Stimulated activated CD4-positive, alpha-beta T cell treated with anti-CD3 and anti-CD28 coated beads, Interleukin-4, amount 100 ng/mL, for 4 hours (primary cell): ENCODE data around the gene CCDC28B.

ENCODE experiments used
- DNase-seq, 2 experiments: peaks; one replicate each; pipeline ENCODE4 v3.0.0-alpha.2; 2020

The CCDC28B gene

DNA sequence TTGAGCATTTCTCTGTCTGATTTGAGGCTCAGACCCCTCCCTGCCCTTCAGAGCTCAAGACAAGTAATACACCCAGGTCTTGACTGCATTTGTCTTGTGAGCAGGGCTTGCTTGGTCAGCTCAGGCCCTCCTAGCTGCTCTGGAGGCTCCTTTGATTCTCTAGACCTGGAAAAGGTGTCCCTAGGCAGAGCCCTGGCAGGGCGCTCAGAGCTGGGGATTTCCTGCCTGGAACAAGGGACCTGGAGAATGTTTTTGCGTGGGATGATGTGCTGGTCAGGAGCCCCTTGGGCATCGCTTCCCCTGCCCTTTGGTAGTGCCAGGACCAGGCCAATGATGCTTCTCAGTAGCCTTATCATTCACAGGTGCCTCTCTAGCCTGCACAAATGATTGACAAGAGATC is 4.9 kb upstream of the CCDC28B start:
- DNase-seq: no peak

DNA sequence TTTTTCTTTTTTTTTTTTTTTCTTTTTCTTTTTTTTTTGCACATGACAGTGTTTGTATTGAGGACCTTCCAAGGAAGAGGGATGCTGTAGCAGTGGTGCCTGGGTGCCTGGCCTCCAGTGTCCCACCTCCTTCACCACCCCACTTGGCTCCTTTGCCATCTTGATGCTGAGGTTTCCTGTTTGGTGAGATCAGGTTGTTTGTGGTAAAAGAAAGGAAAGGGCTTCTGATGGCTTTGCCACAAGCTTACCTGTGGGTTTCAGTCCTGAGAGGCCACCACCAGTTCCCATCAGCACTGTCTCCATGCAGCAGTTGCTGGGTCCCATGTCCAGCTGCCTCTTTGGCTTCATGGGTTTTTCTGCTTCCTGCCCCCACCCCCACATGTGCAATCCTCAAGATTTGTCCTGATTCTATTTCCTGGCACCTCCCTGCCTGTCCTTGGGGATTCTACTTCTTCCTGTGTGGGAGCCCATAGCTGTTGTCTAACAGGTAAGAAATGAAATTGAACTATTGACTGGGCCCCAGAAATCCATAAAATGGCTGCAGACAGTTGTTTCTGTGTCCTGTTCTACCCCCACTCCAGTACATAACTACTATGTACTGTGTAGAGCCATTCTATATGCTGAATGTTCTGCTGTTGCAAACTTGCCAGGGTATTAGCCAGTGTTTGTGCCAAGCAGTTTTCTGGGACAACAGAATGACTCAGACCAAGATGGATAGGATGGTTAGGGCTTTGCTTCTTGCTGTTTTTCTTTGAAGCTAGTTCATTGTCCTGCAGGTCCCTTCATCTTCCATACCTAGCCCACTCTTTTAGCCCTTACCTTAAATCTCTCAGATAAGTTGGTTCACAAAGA is 4.2 kb upstream of the CCDC28B start:
- no peak for DNase-seq

DNA sequence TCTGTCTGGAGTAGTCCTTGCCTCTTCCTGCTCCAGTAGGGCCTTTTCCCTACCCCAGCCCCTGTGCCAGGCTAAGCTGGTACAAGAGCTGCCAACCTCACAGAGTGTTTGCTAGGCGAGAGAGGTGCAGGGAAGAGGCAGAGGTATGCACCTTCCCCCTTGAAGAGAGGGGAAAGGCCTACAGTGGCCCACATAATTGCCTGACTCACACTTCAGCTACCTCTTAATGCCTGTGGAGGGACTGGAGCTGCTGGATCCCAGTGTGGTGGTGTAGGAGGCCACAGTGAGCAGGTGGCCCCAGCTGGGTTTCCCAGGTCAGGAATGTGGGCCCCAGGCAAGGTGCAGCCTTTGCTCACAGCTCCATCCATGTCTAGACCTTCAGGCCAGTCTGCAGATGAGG is 3.3 kb upstream of the CCDC28B start:
- DNase-seq: no peak

DNA sequence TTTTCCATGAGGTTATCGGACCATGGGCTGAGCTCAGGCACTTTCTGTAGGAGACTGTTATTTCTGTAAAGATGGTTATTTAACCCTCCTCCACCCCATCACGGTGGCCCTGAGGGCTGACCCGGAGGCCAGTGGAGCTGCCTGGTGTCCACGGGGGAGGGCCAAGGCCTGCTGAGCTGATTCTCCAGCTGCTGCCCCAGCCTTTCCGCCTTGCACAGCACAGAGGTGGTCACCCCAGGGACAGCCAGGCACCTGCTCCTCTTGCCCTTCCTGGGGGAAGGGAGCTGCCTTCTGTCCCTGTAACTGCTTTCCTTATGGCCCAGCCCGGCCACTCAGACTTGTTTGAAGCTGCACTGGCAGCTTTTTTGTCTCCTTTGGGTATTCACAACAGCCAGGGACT is 2.6 kb upstream of the CCDC28B start:
- no peak for DNase-seq

DNA sequence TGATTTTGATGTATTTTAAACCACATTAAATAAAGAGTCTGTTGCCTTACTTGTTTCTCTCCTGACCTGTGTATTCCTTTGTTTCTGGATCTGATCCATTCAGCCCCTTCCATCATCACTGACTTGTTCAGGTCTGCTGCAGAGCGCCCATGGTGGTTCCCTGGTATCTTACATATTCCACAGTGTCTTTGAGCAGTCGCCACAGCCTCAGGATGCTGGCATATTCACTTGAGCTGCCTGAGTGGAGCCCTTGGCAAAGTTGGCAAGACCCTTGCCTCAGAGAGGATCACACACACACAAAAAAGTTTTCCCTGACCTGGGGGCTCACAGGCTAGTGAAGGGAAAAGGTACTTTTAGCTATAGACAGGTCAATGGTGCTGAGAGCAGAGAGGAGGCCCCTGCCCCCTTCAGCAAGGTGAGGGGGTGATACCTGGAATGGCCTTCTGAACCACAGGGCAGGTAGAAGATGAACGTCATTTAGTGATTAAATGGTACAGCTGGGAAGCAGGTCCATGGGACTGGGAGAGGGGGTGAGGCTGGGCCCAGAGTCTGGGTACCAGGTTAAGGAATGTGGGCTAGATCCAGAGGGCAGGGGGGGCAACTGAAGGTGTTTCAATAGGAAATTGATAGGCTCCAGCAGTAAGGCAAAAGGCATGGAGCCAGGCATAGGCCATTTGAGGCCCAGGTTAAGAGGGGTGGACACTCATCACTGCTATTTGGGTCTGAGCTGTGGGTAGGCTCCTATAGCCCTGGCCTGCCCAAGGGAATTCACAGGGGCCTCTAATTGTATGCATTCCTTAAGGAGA is 2.0 kb upstream of the CCDC28B start:
- DNase-seq: no peak

DNA sequence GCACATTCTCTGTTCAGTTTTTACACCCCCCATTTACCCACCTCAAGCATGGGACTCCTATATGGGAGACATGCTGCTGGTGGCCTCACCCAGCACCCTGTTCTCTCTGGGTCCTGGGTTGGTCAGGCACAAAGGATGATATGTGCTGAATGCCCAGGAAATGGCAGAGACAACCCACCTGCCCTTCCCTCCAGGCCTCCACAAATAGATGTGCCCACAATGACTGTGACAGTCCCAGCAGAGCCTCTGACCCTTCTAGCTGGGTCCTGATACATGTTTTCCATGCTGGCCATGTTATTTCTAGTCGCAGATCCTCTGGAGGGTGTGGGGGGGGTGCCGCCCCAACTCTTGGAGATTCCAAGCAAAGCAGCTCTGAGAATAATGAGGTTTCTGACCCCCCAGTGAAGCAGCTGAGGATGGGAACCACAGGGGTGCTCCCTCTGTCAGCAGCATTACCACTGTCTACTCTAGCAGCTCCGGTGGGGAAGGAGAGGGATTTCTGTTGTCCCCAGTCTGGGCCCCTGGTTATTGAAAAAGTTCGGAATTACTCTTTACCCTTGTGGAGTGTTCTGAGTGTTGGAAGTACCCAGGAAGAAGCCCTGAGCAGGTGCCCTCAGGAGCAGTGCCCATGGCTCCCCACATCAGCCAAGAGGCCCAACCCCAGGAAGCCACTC is 1.2 kb upstream of the CCDC28B start:
- no peak for DNase-seq

- DNase-seq: no peak
Measured at GRCh38 chr1:32199717-32200072, 700 bp upstream of the CCDC28B start.

- DNase-seq: peak; percentile 72 to 73
Measured at GRCh38 chr1:32201011-32201855, 838 bp downstream of the CCDC28B start.

- no peak for DNase-seq
Measured at GRCh38 chr1:32204943-32205361, 4.6 kb downstream of the CCDC28B start.

DNA sequence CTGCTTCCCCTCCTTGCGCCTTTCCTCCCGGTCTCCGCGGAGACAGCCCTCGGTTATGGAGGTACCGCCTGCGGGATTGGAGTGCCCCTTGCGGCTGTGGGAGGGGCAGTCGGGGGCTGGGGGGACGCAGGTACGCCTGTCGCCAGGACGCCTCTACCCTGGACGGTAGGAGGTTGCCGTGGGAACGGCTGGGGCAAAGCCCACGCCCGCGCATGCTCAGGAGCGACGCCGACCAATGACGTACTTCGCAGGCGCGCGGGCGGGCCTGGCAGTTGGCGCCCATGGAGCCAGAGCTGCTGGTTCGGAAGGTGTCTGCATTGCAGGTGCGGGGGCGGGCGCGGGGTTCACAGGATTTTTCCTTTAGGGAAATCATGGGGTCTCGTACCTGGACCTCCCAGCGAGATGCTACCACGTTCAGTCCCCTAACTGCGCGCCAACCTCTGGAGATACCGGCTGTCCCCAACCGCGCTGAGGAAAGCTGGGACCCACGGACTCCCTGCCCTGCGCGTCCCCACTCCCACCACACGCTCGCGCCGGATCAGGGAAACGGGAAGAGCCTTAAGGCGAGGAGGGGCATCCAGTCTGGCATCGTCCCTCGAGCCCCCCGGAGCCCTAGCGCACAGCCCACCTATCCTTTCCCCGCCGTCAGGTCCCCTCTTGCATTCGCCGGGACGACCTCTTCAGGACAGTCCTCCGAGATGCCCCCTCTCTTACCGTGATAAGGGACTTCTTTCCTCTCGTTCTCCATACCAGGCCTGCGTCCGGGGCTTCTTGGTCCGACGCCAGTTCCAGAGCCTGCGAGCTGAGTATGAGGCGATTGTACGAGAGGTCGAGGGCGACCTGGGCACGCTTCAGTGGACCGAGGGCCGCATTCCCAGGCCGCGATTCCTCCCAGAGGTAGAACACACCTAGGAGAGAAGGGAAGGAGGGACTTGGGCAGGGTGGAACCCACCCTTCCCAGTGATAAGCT is 5.3 kb downstream of the CCDC28B start, which contains the start of gene IQCC:
TSS of gene IQCC (plus strand) at position 271 of the 970 bp plus-strand sequence. CDS start at position 282, 11 bp downstream.
- peak; percentile 82 to 85 for DNase-seq

- no peak for DNase-seq
Measured at GRCh38 chr1:32208469-32208868, 8.1 kb downstream of the CCDC28B start.

GRCh38 chr1:32208891-32209328 is 8.5 kb downstream of the CCDC28B start, which contains the start of gene DCDC2B:
DCDC2B (plus strand) TSS chr1:32209089; CDS start chr1:32209094, 5 bp downstream.
- DNase-seq: no peak

- DNase-seq: peak; percentile 54
Measured at GRCh38 chr1:32215629-32216480, 15.5 kb downstream of the CCDC28B start.

- no peak for DNase-seq
Measured at GRCh38 chr1:32216566-32216965, 16.2 kb downstream of the CCDC28B start.

DNA sequence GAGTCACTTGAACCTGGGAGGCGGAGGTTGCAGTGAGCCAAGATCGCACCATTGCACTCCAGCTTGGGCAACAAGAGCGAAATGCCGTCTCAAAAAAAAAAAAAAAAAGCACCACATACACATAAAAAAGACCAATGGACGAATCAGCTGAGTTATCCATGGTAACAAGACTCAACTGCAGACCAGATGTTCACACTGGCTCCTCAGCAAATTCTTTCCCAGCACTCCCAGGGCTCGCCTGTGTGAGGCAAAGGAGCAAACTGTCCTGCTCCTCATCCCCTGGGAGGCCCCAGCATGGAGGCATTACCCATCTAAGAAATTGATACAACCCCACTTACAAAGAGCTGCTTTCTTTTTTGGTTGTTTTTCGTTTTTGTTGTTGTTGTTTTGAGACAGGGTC is 18.6 kb downstream of the CCDC28B start:
- no peak for DNase-seq

DNA sequence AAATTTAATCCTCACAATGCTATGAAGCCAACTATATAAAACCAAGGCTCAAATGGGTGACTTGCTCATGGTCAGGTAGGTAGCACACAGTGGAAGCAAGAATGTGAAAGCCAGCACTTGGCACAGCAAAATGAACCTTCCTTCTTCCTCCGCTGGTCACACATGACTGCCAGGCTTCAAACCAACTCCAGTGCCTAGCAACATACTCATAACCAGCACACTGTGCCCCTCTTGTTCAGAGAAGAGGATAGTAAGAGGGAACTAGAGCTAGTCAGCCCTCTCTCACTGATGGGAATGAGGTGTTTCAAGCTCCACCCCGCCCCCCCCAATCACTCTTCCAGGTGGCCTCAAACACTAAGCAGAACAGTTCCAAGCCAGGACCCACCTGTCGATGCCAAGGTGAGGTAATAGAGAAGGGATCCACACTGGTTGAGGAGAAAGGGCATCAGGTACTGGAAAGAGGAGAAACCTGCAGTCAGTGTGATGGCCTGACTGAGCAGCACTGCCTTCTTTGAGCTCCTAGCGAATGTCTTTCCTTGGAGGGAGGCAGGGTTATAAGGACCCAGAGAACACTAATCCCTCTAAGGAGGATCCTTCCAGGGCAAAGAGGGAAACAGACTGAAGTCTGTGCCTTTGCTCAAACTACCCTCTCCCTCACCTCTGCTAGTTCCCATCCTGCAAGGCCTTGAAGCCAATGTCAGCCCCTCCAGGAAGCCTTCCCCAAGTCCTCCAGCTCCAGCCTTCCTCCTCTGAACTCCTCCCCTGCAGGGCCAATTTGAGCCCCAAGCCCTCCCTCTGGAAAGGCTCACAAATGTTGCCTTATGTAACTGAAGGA is 20.6 kb downstream of the CCDC28B start:
- no peak for DNase-seq

DNA sequence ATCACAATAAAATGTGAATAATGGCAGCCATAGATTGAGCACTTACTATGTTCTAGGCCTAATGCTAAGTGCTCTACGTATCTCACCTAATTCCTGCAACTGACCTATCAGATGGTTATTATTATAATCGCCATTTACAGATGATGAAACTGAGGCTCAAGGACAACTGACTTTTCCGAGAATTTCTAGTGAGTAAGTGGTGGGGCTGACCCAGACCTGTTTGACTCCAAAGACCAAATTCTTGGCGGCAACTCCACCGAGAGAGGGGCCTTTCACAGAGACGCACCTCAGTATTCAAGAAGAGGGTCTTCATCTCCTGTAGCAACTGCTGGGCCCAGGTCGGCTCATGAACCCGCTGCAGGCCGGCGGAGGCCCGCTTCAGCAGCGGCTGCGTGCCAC is 21.2 kb downstream of the CCDC28B start:
- DNase-seq: no peak

DNA sequence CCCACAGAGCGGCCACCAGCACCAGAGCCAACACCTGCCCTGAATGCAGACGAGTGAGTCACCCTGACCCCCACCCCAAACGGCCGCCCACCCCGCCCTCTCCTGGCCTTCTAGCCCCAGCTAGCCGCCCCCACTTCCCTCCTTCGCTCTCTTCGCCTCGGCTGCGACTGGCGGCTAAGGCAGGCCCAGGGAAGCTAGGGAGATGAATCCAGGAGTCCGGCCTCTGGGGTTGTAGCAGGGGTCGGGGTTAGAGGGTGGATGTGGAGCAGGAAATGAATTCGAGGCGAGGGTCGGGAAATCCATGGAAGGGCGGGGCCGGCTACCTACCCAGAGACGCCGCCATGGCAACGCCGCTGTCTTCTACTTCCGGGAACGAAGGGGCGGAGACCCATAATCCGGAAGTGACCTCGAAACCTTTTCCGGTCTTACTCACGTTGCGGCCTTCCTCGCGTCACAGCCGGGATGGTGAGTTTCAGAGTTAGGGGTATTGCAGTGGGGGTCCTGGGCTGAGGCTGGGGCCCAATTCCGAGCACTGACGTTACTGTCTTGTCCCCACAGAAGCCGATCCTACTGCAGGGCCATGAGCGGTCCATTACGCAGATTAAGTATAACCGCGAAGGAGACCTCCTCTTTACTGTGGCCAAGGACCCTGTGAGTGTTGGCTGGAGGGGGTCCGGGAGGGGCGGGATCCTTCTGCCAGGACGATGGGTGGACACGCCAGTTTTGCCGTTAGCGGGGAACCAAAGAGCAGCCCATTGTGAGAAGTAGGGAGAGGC is 21.8 kb downstream of the CCDC28B start, which contains the start of the genes EIF3I and TMEM234:
TSS of gene EIF3I (plus strand) at position 428 of the 776 bp plus-strand sequence. CDS start at position 463, 35 bp downstream.
TSS of gene TMEM234 (minus strand) at position 374 of the 776 bp plus-strand sequence. CDS start at position 343, 31 bp downstream.
- DNase-seq: peak; percentile 84 to 93
